Right lobe of liver (tissue), 4 donors: ENCODE measurements around the gene CNTRL.
A peak's percentile ranks its signal among the peaks of the same experiment; 100 is the strongest.

Experiments used
- POLR2A ChIP-seq: fragments of 450-650 bp; IDR thresholded peaks from one replicate; pipeline ENCODE4 v1.6.1; 2017; ENCODE audit warnings: antibody characterized with exemption, mild to moderate bottlenecking
- TF ChIP-seq, protein P1 (sequence below), 4 donors: fragments of 200-600 bp in 3 of 4; fragments of 450-650 bp in 1 of 4; IDR thresholded peaks; one replicate each; pipeline versions ENCODE4 v1.5.1 to v1.8.0; 2016 to 2022; ENCODE audit warnings: antibody characterized with exemption in 4 of 4, mild to moderate bottlenecking in 2 of 4
- donor health status: DM: no; HTN: no; CAD: no.
- donor health status: DM: no; HTN: no; CAD: no.
- donor health status: DM: no; HTN: yes; CAD: no.

DNA sequence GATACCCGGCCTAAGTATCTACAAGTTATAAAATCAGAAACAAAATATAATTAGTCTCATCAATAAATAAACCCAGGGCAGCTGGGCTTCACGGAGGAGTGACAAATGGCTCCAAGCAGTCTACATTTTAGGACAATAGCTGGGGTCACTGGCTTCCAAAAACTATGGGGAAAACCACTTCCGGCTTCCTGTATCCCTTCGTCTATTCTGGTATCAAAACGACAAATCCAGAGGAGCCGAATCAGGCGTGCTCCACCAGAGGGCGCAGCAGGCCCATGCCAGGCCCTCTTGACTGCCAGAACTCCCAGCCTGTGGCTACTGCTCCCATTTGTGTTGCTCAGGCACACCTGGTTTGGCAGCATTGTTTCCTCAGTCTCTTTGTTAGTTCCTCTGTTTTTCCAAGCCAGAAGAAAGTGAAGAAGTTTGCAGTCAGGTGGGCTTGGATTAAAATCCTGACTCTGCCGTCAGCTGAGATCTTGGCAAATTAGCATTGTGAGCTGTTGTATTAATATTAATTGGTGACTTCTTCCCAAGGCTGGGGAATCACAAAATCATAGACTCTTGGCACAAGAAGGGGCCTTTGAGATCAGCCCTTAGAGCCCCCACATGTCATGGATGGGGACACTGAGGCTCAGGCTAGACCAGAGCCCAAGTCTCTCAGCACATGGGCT lies 138.5 kb downstream of the CNTRL start:
- TF ChIP-seq POLR2A, result no peak
- TF ChIP-seq, protein P1, sequence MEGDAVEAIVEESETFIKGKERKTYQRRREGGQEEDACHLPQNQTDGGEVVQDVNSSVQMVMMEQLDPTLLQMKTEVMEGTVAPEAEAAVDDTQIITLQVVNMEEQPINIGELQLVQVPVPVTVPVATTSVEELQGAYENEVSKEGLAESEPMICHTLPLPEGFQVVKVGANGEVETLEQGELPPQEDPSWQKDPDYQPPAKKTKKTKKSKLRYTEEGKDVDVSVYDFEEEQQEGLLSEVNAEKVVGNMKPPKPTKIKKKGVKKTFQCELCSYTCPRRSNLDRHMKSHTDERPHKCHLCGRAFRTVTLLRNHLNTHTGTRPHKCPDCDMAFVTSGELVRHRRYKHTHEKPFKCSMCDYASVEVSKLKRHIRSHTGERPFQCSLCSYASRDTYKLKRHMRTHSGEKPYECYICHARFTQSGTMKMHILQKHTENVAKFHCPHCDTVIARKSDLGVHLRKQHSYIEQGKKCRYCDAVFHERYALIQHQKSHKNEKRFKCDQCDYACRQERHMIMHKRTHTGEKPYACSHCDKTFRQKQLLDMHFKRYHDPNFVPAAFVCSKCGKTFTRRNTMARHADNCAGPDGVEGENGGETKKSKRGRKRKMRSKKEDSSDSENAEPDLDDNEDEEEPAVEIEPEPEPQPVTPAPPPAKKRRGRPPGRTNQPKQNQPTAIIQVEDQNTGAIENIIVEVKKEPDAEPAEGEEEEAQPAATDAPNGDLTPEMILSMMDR (IDR thresholded peaks at IDR 0.05), result peak; percentile 93 to 98 (median 94)
